HG03095 (cell line): ENCODE measurements around the gene RIC8B.

Experiments used
- ATAC-seq: cut with Tn5 transposase; IDR thresholded peaks from one replicate; pipeline ENCODE4 v1.9.1; 2021; ENCODE audit warnings: moderate library complexity; ENCODE audit not compliant: unreplicated experiment

The RIC8B gene

GRCh38 chr12:106934277-106934676, 159.8 kb downstream of the RIC8B start:
- no peak for ATAC-seq
